Neural crest cell (in vitro differentiated cells): ENCODE measurements around the gene GANAB. TPM values are rescaled to one million over a fixed set of nuclear protein-coding genes. Genes with fewer than 3 reads are reported as not detected.

Source experiments
- DNase-seq: peaks from one replicate; pipeline ENCODE4 v3.0.0; 2021; ENCODE audit warnings: low read depth, mixed read lengths, low spot score
- H3K27ac Mint-ChIP-seq: one replicate; pipeline ENCODE4 v1.8.0; 2021; ENCODE audit warnings: mild to moderate bottlenecking, mixed read lengths; ENCODE audit not compliant: unreplicated experiment
- H3K27me3 Mint-ChIP-seq: 2 replicates; pipeline ENCODE4 v1.8.0; 2021; ENCODE audit warnings: low read depth, mild to moderate bottlenecking, mixed read lengths
- H3K36me3 Mint-ChIP-seq: 2 replicates; pipeline ENCODE4 v1.8.0; 2021; ENCODE audit warnings: low read depth, mild to moderate bottlenecking, mixed read lengths
- H3K4me1 Mint-ChIP-seq: 2 replicates; pipeline ENCODE4 v1.8.0; 2021; ENCODE audit warnings: mixed read lengths
- H3K4me3 Mint-ChIP-seq: one replicate; pipeline ENCODE4 v1.8.0; 2021; ENCODE audit warnings: mild to moderate bottlenecking, mixed read lengths
- H3K9me3 Mint-ChIP-seq: 2 replicates; pipeline ENCODE4 v1.8.0; 2021; ENCODE audit warnings: mixed read lengths
- CTCF ChIP-seq: fragments of 200-600 bp; sonication (generic); conservative IDR thresholded peaks from 2 replicates; pipeline ENCODE4 v1.5.0; 2021; ENCODE audit warnings: antibody characterized with exemption, mild to moderate bottlenecking
- total RNA-seq: library from RNA; stranded (reverse); gene quantifications from 2 replicates; pipeline ENCODE4 v1.2.1, GENCODE V29; 2021

GANAB gene
- total RNA-seq, 1 donor from 2014 or later, result 366 TPM

DNA sequence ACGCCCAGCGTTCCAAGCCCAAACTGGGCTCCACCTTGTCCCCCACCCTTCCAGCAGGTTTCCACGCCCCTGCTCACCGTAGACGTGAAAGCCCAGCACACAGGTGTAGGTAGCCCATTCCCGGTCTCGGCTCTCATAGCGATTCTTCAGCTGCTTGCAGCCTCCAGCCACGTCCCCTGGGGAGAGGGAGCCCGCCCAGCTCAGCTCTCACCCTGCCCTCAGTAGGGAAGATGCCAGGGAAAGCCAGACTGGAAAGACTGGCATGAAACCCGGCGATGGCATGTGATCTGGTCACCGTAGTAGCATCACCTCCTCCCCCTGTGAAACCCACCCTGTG lies 43.4 kb downstream of the GANAB start:
- peak overlapping the region; percentile 81 for H3K4me3 Mint-ChIP-seq
- DNase-seq, result no peak
- H3K27me3 Mint-ChIP-seq, result peaks cover 23% of the 10 kb centered on the region
- no peak for TF ChIP-seq CTCF
- peaks cover 58% of the 10 kb centered on the region for H3K4me1 Mint-ChIP-seq
- peaks cover 30% of the 10 kb centered on the region for H3K36me3 Mint-ChIP-seq
- H3K9me3 Mint-ChIP-seq, result no peaks in the 10 kb centered on the region
- no peak overlapping the region for H3K27ac Mint-ChIP-seq

DNA sequence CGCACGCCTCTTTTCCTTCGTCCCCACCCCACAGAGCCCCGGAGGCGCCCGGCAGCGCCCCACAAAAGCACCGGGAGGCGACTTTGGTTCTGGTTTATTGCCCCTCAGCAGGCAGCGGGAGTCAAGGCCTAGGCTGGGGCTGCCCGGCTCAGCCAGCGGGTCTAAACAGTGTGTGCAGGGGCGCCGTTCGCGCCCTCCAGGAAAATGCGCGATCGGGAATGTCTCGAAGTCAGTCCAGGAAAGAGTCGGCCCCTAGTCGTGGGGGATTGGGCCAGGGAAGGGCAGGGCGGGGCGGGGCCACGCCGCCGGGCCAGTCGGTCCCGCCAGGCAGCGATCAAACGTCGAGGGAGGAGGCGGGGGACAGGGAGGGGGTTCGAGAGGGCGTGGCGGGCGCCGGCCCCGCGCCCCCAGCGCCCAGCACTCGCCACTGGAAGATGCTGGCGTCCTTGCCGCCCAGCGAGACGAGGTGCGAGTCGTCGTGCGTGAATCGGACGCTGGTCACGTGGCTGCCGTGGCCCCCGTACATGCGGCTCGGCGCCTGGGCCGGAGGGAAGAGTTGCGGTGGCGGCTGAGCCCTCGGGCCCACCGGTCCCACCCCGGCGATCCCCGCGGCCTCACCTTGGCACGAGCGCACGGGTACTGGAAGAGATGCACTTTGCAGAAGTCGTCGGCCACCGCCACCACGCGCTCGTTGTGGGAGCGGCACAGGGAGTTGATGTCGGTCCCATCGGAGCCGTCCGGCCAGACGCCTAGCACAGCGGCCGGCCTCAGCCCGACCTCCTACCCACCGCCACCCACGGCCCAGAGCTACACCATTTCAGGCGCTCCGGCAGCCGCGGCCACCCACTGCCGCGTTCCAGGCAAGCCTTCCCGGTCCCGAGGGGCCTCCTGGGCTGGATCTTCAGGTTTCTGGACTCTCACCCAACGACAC lies 44.0 kb downstream of the GANAB start:
- Mint-ChIP-seq H3K27me3 (peaks cover 23% of the 10 kb centered on the region), H3K4me1 (peaks cover 58% of the 10 kb centered on the region), H3K36me3 (peaks cover 35% of the 10 kb centered on the region), H3K4me3 (peak overlapping the region; percentile 94), H3K27ac (peak overlapping the region; percentile 59), H3K9me3 (no peaks in the 10 kb centered on the region)
- TF ChIP-seq CTCF, result no peak
- DNase-seq, result peak; percentile 26

GRCh38 chr11:62601372-62602140 lies 44.9 kb downstream of the GANAB start, which contains the start of gene MTA2:
Gene MTA2, minus strand, starts transcription at chr11:62601865. Its CDS starts 415 bp downstream, at chr11:62601450.
- peak; percentile 100 for DNase-seq
- H3K36me3 Mint-ChIP-seq, result peaks cover 35% of the 10 kb centered on the region
- H3K27ac Mint-ChIP-seq, result peak within 1 kb of the TSS; percentile 90
- peak within 1 kb of the TSS; percentile 94 for H3K4me3 Mint-ChIP-seq
- TF ChIP-seq CTCF, result no peak
- H3K4me1 Mint-ChIP-seq, result peaks cover 58% of the 10 kb centered on the region
- peaks cover 23% of the 10 kb centered on the region for H3K27me3 Mint-ChIP-seq
- no peaks in the 10 kb centered on the region for H3K9me3 Mint-ChIP-seq

GRCh38 chr11:62601122-62601371 lies 45.4 kb downstream of the GANAB start:
- DNase-seq, result no peak
- peak overlapping the region; percentile 85 for H3K27ac Mint-ChIP-seq
- H3K27me3 Mint-ChIP-seq, result peaks cover 23% of the 10 kb centered on the region

More at GRCh38 chr11:62601122-62601371, 45.4 kb downstream of the GANAB start:
- Mint-ChIP-seq H3K9me3 (no peaks in the 10 kb centered on the region), H3K36me3 (peaks cover 35% of the 10 kb centered on the region), H3K4me1 (peaks cover 58% of the 10 kb centered on the region), H3K4me3 (peak overlapping the region; percentile 94)
- TF ChIP-seq CTCF, result no peak
